MG63 (cell line): ENCODE results near the gene COG1. TPM values are rescaled to one million over a fixed set of nuclear protein-coding genes. Genes with fewer than 3 reads are reported as not detected.

ENCODE experiments used
- DNase-seq: peaks from one replicate; pipeline ENCODE4 v3.0.0-alpha.2; 2020
- H3K27me3 ChIP-seq: fragments of 250-450 bp; sonication (Bioruptor Pico); 2 replicates; pipeline ENCODE4 v1.5.1; 2020; ENCODE audit warnings: mild to moderate bottlenecking, moderate library complexity
- H3K36me3 ChIP-seq: fragments of 250-450 bp; sonication (Bioruptor Pico); 2 replicates; pipeline ENCODE4 v1.5.1; 2020; ENCODE audit warnings: mild to moderate bottlenecking, moderate library complexity
- H3K4me3 ChIP-seq: fragments of 250-450 bp; sonication (Bioruptor Pico); 2 replicates; pipeline ENCODE4 v1.5.1; 2020; ENCODE audit warnings: mild to moderate bottlenecking, moderate library complexity
- H3K9me3 ChIP-seq: fragments of 250-450 bp; sonication (Bioruptor Pico); 2 replicates; pipeline ENCODE4 v1.5.1; 2020; ENCODE audit warnings: mild to moderate bottlenecking, moderate library complexity
- total RNA-seq: library from RNA; depleted of rRNA; stranded (reverse); fragments of >200 nt; shearing (Covaris generic); gene quantifications from 2 replicates; pipeline ENCODE4 v1.2.3, GENCODE V29; 2014; ENCODE audit warnings: low replicate concordance

The COG1 gene
- total RNA-seq, 1 experiment from 2014 or later = 25.5 TPM

GRCh38 chr17:73189417-73190099, 3.3 kb upstream of the COG1 start:
- H3K9me3 ChIP-seq = no peaks in the 10 kb centered on the region
- H3K36me3 ChIP-seq = peaks cover 2% of the 10 kb centered on the region
- no peaks in the 10 kb centered on the region for H3K27me3 ChIP-seq
- DNase-seq = peak; percentile 18
- H3K4me3 ChIP-seq = no peak overlapping the region

GRCh38 chr17:73191443-73192205, 1.2 kb upstream of the COG1 start:
- DNase-seq = peak; percentile 58
- Histone ChIP-seq H3K9me3 (no peaks in the 10 kb centered on the region), H3K27me3 (no peaks in the 10 kb centered on the region), H3K36me3 (peaks cover 15% of the 10 kb centered on the region), H3K4me3 (peak overlapping the region; percentile 100)

GRCh38 chr17:73192206-73192893, 505 bp upstream of the COG1 start:
- H3K9me3 ChIP-seq = no peaks in the 10 kb centered on the region
- H3K4me3 ChIP-seq = peak overlapping the region; percentile 100
- peaks cover 22% of the 10 kb centered on the region for H3K36me3 ChIP-seq
- DNase-seq = peak; percentile 80
- no peaks in the 10 kb centered on the region for H3K27me3 ChIP-seq

GRCh38 chr17:73194514-73195222, 1.8 kb downstream of the COG1 start:
- no peak for DNase-seq
- H3K4me3 ChIP-seq = no peak overlapping the region

GRCh38 chr17:73196500-73196899, 3.6 kb downstream of the COG1 start:
- Histone ChIP-seq H3K36me3 (peaks cover 64% of the 10 kb centered on the region), H3K27me3 (no peaks in the 10 kb centered on the region), H3K4me3 (no peak overlapping the region), H3K9me3 (no peaks in the 10 kb centered on the region)
- DNase-seq = peak; percentile 50

More at GRCh38 chr17:73194514-73195222, 1.8 kb downstream of the COG1 start:
- Histone ChIP-seq H3K9me3 (no peaks in the 10 kb centered on the region), H3K27me3 (no peaks in the 10 kb centered on the region), H3K36me3 (peaks cover 45% of the 10 kb centered on the region)

DNA sequence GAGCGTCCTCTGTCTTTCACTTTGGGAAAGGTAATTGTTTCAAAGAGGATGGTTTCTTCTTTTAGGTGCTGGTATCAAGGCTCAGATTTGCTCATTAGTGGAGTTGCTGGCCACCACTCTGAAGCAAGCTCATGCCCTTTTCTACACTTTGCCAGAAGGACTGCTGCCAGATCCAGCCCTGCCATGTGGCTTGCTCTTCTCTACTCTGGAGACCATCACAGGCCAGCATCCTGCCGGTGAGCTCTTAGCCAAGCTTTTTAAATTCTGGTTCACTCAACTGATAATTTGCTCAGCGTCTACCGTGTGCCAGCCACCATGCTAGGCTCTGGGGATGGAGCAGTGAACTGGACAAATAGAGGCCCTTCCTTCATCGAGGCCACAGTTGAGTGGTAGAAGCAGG, 4.3 kb downstream of the COG1 start:
- Histone ChIP-seq H3K9me3 (no peaks in the 10 kb centered on the region), H3K4me3 (no peak overlapping the region), H3K27me3 (no peaks in the 10 kb centered on the region), H3K36me3 (peaks cover 69% of the 10 kb centered on the region)
- no peak for DNase-seq

DNA sequence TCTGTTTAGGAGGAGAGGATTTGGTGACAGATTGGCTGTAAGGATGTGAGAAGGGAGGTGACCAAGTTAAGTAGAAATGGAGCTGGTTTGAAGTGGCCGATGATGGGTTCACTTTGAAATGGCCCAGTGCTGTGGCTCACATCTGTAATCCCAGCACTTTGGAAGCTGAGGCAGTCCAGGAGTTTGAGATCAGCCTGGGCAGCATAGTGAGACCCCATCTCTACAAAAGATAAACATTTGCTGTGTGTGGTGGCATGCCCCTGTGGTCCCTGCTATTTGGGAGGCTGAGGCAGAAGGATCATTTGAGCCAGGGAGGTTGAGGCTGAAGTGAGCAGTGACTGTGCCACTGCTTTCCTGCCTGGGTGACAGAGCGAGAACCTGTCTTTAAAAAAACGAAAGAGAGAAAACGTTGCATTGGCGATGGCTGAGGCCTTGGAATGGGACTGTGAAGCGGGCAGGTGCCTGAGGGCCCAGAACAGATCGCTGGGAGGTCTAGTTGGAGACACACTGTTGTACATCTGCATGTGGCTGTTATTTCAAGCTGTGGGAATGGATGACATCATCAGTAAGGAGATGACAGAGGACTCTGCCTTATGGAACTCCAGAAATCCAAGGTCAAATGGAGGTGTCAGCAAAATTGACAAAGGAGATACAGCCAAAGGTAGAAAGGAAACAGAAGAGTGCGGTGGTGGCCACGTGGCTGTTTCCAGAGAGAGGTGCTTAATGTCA, 5.5 kb downstream of the COG1 start:
- H3K36me3 ChIP-seq = peaks cover 81% of the 10 kb centered on the region
- H3K27me3 ChIP-seq = no peaks in the 10 kb centered on the region
- DNase-seq = no peak
- H3K9me3 ChIP-seq = no peaks in the 10 kb centered on the region
- H3K4me3 ChIP-seq = no peak overlapping the region

DNA sequence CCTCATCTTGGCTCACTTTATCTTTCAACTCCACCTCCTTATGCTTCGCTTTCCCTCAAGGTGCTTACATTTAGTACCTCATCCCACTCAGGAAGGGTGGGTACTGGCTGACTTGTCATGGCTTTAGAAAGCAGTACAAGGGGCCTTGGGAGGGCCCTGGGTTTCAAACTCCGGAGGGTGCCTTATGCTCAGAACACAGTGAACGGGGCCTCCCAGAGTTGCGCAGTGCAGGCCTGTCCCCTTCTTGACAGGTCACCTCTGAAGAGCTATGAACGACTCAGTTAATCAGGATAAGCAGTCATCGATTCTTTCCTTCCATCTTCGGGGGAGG, 6.0 kb downstream of the COG1 start:
- Histone ChIP-seq H3K27me3 (no peaks in the 10 kb centered on the region), H3K36me3 (peaks cover 86% of the 10 kb centered on the region), H3K4me3 (no peak overlapping the region), H3K9me3 (no peaks in the 10 kb centered on the region)
- DNase-seq = no peak

DNA sequence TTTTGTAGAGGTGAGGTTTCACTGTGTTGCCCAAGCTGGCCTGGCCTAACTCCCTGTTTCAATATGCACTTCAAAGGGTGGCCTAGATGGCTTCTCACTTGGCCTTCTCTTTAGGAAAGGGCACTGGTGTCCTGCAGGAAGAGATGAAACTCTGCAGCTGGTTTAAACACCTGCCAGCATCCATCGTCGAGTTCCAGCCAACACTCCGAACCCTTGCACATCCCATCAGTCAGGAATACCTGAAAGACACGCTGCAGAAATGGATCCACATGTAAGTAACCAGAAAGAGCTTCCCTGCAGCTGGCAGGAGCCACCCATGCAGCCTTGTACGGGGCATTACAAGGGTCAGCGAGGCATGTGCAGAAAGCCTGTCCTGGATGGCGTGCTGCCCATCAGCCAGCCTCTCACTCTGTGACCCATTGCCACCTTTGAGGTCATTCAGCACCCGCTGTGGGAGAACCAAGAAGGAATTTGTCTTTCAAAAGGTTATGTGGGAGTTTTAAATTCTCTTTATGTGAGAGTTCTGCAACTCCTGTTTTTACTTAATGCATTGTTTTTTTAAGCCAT, 7.0 kb downstream of the COG1 start:
- Histone ChIP-seq H3K9me3 (no peaks in the 10 kb centered on the region), H3K36me3 (peaks cover 88% of the 10 kb centered on the region), H3K4me3 (no peak overlapping the region), H3K27me3 (no peaks in the 10 kb centered on the region)
- DNase-seq = no peak

DNA sequence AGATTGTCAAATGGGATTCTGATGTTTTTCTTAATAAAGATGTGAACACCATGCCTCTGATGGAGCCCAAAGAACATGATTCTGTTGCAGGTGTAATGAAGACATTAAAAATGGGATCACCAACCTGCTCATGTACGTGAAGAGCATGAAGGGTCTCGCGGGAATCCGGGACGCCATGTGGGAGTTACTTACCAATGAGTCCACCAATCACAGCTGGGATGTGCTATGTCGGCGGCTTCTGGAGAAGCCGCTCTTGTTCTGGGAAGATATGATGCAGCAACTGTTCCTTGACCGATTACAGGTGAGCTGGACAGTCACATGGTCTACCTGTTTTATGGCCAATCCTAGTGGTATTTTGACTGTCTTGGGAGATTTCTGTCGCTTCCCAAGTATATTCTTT, 7.6 kb downstream of the COG1 start:
- no peak for DNase-seq
- H3K9me3 ChIP-seq = no peaks in the 10 kb centered on the region
- no peaks in the 10 kb centered on the region for H3K27me3 ChIP-seq
- H3K4me3 ChIP-seq = no peak overlapping the region
- H3K36me3 ChIP-seq = peaks cover 91% of the 10 kb centered on the region

- H3K9me3 ChIP-seq = no peaks in the 10 kb centered on the region
- H3K4me3 ChIP-seq = no peak overlapping the region
- H3K27me3 ChIP-seq = no peaks in the 10 kb centered on the region
- peaks cover 96% of the 10 kb centered on the region for H3K36me3 ChIP-seq
- no peak for DNase-seq
These were observed 8.6 kb downstream of the COG1 start for GRCh38 chr17:73201215-73202069.

GRCh38 chr17:73203135-73203787, 10.4 kb downstream of the COG1 start:
- no peak overlapping the region for H3K4me3 ChIP-seq
- no peaks in the 10 kb centered on the region for H3K27me3 ChIP-seq
- H3K36me3 ChIP-seq = peaks cover 93% of the 10 kb centered on the region
- H3K9me3 ChIP-seq = no peaks in the 10 kb centered on the region
- DNase-seq = peak; percentile 19

- Histone ChIP-seq H3K4me3 (no peak overlapping the region), H3K36me3 (peaks cover 93% of the 10 kb centered on the region), H3K27me3 (no peaks in the 10 kb centered on the region), H3K9me3 (no peaks in the 10 kb centered on the region)
- DNase-seq = no peak
These were observed 11.1 kb downstream of the COG1 start for GRCh38 chr17:73203788-73204479.

- Histone ChIP-seq H3K36me3 (peaks cover 90% of the 10 kb centered on the region), H3K27me3 (no peaks in the 10 kb centered on the region)
These were observed 12.7 kb downstream of the COG1 start for GRCh38 chr17:73205459-73205961.

More at GRCh38 chr17:73205459-73205961, 12.7 kb downstream of the COG1 start:
- Histone ChIP-seq H3K9me3 (no peaks in the 10 kb centered on the region), H3K4me3 (no peak overlapping the region)
- no peak for DNase-seq
